Anterior cingulate cortex (tissue), 58 donors: ENCODE results near the gene PLCE1.

ENCODE experiments used
- DNase-seq, 58 donors: peaks; one replicate each; lab custom pipeline; 2025; lab: John Stamatoyannopoulos, UW

The PLCE1 gene

GRCh38 chr10:94014304-94014703 lies 20.6 kb downstream of the PLCE1 start:
- no peak for DNase-seq

GRCh38 chr10:94016727-94017714 lies 23.3 kb downstream of the PLCE1 start:
- DNase-seq = peak in 4 of 58 donors; percentile 0 to 21 (median 8)

- no peak for DNase-seq
Observed at GRCh38 chr10:94018107-94018506, 24.4 kb downstream of the PLCE1 start.

- DNase-seq = no peak
Observed at GRCh38 chr10:94023906-94024305, 30.2 kb downstream of the PLCE1 start.

GRCh38 chr10:94024407-94024806 lies 30.7 kb downstream of the PLCE1 start:
- no peak for DNase-seq

- DNase-seq = no peak
Observed at GRCh38 chr10:94025806-94026205, 32.1 kb downstream of the PLCE1 start.

GRCh38 chr10:94027197-94027596 lies 33.5 kb downstream of the PLCE1 start:
- no peak for DNase-seq

GRCh38 chr10:94029955-94030354 lies 36.2 kb downstream of the PLCE1 start:
- DNase-seq = no peak

- no peak for DNase-seq
Observed at GRCh38 chr10:94035982-94036765, 42.4 kb downstream of the PLCE1 start.

- no peak for DNase-seq
Observed at GRCh38 chr10:94036766-94037033, 43.0 kb downstream of the PLCE1 start.

GRCh38 chr10:94037286-94037685 lies 43.6 kb downstream of the PLCE1 start:
- DNase-seq = no peak

GRCh38 chr10:94038024-94038423 lies 44.3 kb downstream of the PLCE1 start:
- DNase-seq = no peak

- DNase-seq = no peak
Observed at GRCh38 chr10:94041206-94041605, 47.5 kb downstream of the PLCE1 start.

- DNase-seq = no peak
Observed at GRCh38 chr10:94042001-94042833, 48.5 kb downstream of the PLCE1 start.

- DNase-seq = no peak
Observed at GRCh38 chr10:94042834-94043175, 49.1 kb downstream of the PLCE1 start.
